Adipose tissue (tissue), 3 donors: Measurements from ENCODE around the gene EPC1. TPM values are rescaled to one million over a fixed set of nuclear protein-coding genes. Genes with fewer than 3 reads are reported as not detected.
"Not testable (repeated sequence)": the region's sequence is repeated elsewhere in the genome, so short reads cannot be mapped to it uniquely, and the experiment has no call there.

Source experiments
- H3K27ac ChIP-seq: one replicate; pipeline ENCODE4 v1.5.1; 2013; ENCODE audit warnings: low read depth, low read length
- WGBS, 3 donors: extraction: QIAGEN DNeasy Blood & Tissue Kit; methylation state at CpG; one replicate each; pipeline ENCODE4 v1.1.7; 2013; 5-methylcytosine and 5-hydroxymethylcytosine counted together
- polyA plus RNA-seq, 3 donors: library from polyadenylated mRNA; stranded (reverse); fragments of 200-250 nt; gene quantifications; one replicate each; pipeline ENCODE4 v1.2.3, GENCODE V29; 2013
- donor health status: healthy with polysubstance abuse.
- donor health status: Bipolar disorder and iron deficiency.
- donor health status: healthy.

Gene EPC1
- polyA plus RNA-seq, 3 donors = 8.9 to 18.4 (median 14.3) TPM

GRCh38 chr10:32373031-32373430 is 26.1 kb upstream of the EPC1 start:
- no peak overlapping the region for H3K27ac ChIP-seq

- H3K27ac ChIP-seq = no peak overlapping the region
- WGBS, 3 donors = 41 to 95% (median 86%) methylated on average over 10 of the region's 10 CpGs
Measured at GRCh38 chr10:32372000-32372875, 25.3 kb upstream of the EPC1 start.

GRCh38 chr10:32371101-32371500 is 24.1 kb upstream of the EPC1 start:
- 73 to 87% (median 83%) methylated on average over 1 of the region's 1 CpG for WGBS, 3 donors
- H3K27ac ChIP-seq = no peak overlapping the region

GRCh38 chr10:32367793-32368453 is 21.0 kb upstream of the EPC1 start:
- WGBS, 3 donors = 17 to 33% (median 29%) methylated on average over 7 of the region's 7 CpGs
- no peak overlapping the region for H3K27ac ChIP-seq

- WGBS, 3 donors = 31 to 51% (median 40%) methylated on average over 3 of the region's 3 CpGs
- no peak overlapping the region for H3K27ac ChIP-seq
Measured at GRCh38 chr10:32366588-32366987, 19.6 kb upstream of the EPC1 start.

GRCh38 chr10:32366111-32366510 is 19.2 kb upstream of the EPC1 start:
- 43 to 70% (median 54%) methylated on average over 4 of the region's 4 CpGs for WGBS, 3 donors
- H3K27ac ChIP-seq = no peak overlapping the region

GRCh38 chr10:32365404-32365803 is 18.4 kb upstream of the EPC1 start:
- H3K27ac ChIP-seq = not testable (repeated sequence)
- WGBS, 3 donors = 93 to 98% (median 97%) methylated on average over 8 of the region's 8 CpGs

- H3K27ac ChIP-seq = no peak overlapping the region
- 88 to 93% (median 89%) methylated on average over 6 of the region's 6 CpGs for WGBS, 3 donors
Measured at GRCh38 chr10:32362571-32362970, 15.6 kb upstream of the EPC1 start.

GRCh38 chr10:32360884-32361283 is 13.9 kb upstream of the EPC1 start:
- no peak overlapping the region for H3K27ac ChIP-seq
- 71 to 85% (median 82%) methylated on average over 2 of the region's 2 CpGs for WGBS, 3 donors

- no peak overlapping the region for H3K27ac ChIP-seq
- WGBS, 3 donors = 52 to 95% (median 88%) methylated on average over 1 of the region's 1 CpG
Measured at GRCh38 chr10:32360241-32360640, 13.3 kb upstream of the EPC1 start.

GRCh38 chr10:32357056-32357735 is 10.2 kb upstream of the EPC1 start:
- WGBS, 3 donors = 87 to 90% (median 88%) methylated on average over 8 of the region's 8 CpGs
- H3K27ac ChIP-seq = no peak overlapping the region

- H3K27ac ChIP-seq = not testable (repeated sequence)
- 46 to 100% (median 97%) methylated on average over 1 of the region's 1 CpG for WGBS, 3 donors
Measured at GRCh38 chr10:32354690-32355089, 7.7 kb upstream of the EPC1 start.

GRCh38 chr10:32350811-32351350 is 3.9 kb upstream of the EPC1 start:
- 61 to 80% (median 66%) methylated on average over 3 of the region's 3 CpGs for WGBS, 3 donors
- H3K27ac ChIP-seq = no peak overlapping the region

- 82 to 87% (median 84%) methylated on average over 7 of the region's 7 CpGs for WGBS, 3 donors
- no peak overlapping the region for H3K27ac ChIP-seq
Measured at GRCh38 chr10:32349968-32350738, 3.2 kb upstream of the EPC1 start.

GRCh38 chr10:32349199-32349585 is 2.2 kb upstream of the EPC1 start:
- no peak overlapping the region for H3K27ac ChIP-seq
- WGBS, 3 donors = 75 to 87% (median 83%) methylated on average over 2 of the region's 2 CpGs

- no peak overlapping the region for H3K27ac ChIP-seq
Measured at GRCh38 chr10:32348297-32349198, 1.6 kb upstream of the EPC1 start.

GRCh38 chr10:32347363-32348022 is 535 bp upstream of the EPC1 start:
- H3K27ac ChIP-seq = peak overlapping the region; percentile 100
- WGBS, 3 donors = 0% methylated on average over 45 to 49 of the region's 49 CpGs

More at GRCh38 chr10:32348297-32349198, 1.6 kb upstream of the EPC1 start:
- WGBS, 3 donors = 46 to 86% (median 78%) methylated on average over 18 of the region's 18 CpGs
